NCI-H1436 treated with DMSO at 0.1 percent for 48 hours (cell line): ENCODE measurements around the gene AQP11.
"Not testable (repeated sequence)": the region's sequence is repeated elsewhere in the genome, so short reads cannot be mapped to it uniquely, and the experiment has no call there.

Experiments
- DNase-seq: peaks from one replicate; lab custom pipeline; 2025; lab: John Stamatoyannopoulos, UW

AQP11 gene

GRCh38 chr11:77592727-77593126 lies 3.0 kb downstream of the AQP11 start:
- no peak for DNase-seq

GRCh38 chr11:77593883-77594282 lies 4.1 kb downstream of the AQP11 start:
- no peak for DNase-seq

- DNase-seq: no peak
Observed at GRCh38 chr11:77596626-77597025, 6.9 kb downstream of the AQP11 start.

- no peak for DNase-seq
Observed at GRCh38 chr11:77598195-77598594, 8.4 kb downstream of the AQP11 start.

GRCh38 chr11:77602381-77603088 lies 12.8 kb downstream of the AQP11 start:
- DNase-seq: no peak

- DNase-seq: no peak
Observed at GRCh38 chr11:77604281-77604680, 14.5 kb downstream of the AQP11 start.

GRCh38 chr11:77609234-77609633 lies 19.5 kb downstream of the AQP11 start:
- no peak for DNase-seq

- no peak for DNase-seq
Observed at GRCh38 chr11:77611921-77612320, 22.2 kb downstream of the AQP11 start.

GRCh38 chr11:77617892-77618291 lies 28.1 kb downstream of the AQP11 start:
- DNase-seq: no peak

GRCh38 chr11:77619576-77620198 lies 29.9 kb downstream of the AQP11 start:
- DNase-seq: no peak

- DNase-seq: no peak
Observed at GRCh38 chr11:77630157-77630710, 40.5 kb downstream of the AQP11 start.

- DNase-seq: not testable (repeated sequence)
Observed at GRCh38 chr11:77633926-77634325, 44.2 kb downstream of the AQP11 start.

GRCh38 chr11:77636731-77637344 lies 47.1 kb downstream of the AQP11 start:
- DNase-seq: no peak

- DNase-seq: peak; percentile 55
Observed at GRCh38 chr11:77637345-77638165, 47.8 kb downstream of the AQP11 start, which contains the start of gene CLNS1A. Gene CLNS1A, minus strand, starts transcription at chr11:77637794. Its CDS starts 80 bp downstream, at chr11:77637714.

- DNase-seq: no peak
Observed at GRCh38 chr11:77642228-77642627, 52.5 kb downstream of the AQP11 start.

- DNase-seq: no peak
Observed at GRCh38 chr11:77644887-77645286, 55.1 kb downstream of the AQP11 start.

- DNase-seq: no peak
Observed at GRCh38 chr11:77647654-77648305, 58.0 kb downstream of the AQP11 start.

- DNase-seq: no peak
Observed at GRCh38 chr11:77650123-77650522, 60.4 kb downstream of the AQP11 start.

GRCh38 chr11:77654770-77655434 lies 65.1 kb downstream of the AQP11 start:
- no peak for DNase-seq

- no peak for DNase-seq
Observed at GRCh38 chr11:77656362-77656761, 66.6 kb downstream of the AQP11 start.
